IMR-90 (cell line): ENCODE results near the gene ZDHHC14. TPM values are rescaled to one million over a fixed set of nuclear protein-coding genes. Genes with fewer than 3 reads are reported as not detected.
A peak's percentile ranks its signal among the peaks of the same experiment; 100 is the strongest.

Source experiments
- ATAC-seq: fragments of 200-7000 bp; cut with Tn5 transposase; 2 replicates; pipeline ENCODE4 v1.9.1; 2020; ENCODE audit warnings: low read depth, mild to moderate bottlenecking, moderate library complexity
- BruUV-seq: library from RNA; stranded (reverse); fragments of 400-500 nt; replicated peaks from 2 replicates; lab custom pipeline; 2021; lab: Mats Ljungman, UMichigan
- CTCF ChIA-PET: fragments of 300-600 bp; formaldehyde crosslinking; extraction: SDS; loops from one replicate; lab custom pipeline; 2021; ENCODE audit warnings: antibody characterized with exemption; lab: Yijun Ruan, JAX
- POLR2A ChIA-PET: fragments of 300-600 bp; sonication (Branson Sonifier 250); formaldehyde crosslinking; loops from one replicate; lab custom pipeline; 2022; ENCODE audit warnings: antibody characterized with exemption; ENCODE audit not compliant: unreplicated experiment; lab: Charles Lee
- DNase-seq: peaks from one replicate; pipeline ENCODE4 v3.0.0; 2013
- H2AFZ ChIP-seq: replicated peaks from 2 replicates; pipeline ENCODE3; 2013; ENCODE audit warnings: low read length, mild to moderate bottlenecking; ENCODE audit not compliant: poor library complexity
- H2AK5ac ChIP-seq: 2 replicates; pipeline ENCODE4 v1.6.1; 2013; ENCODE audit warnings: low read depth, low read length, inconsistent platforms
- H2AK9ac ChIP-seq: replicated peaks from 2 replicates; pipeline ENCODE3; 2013; ENCODE audit warnings: mild to moderate bottlenecking, low read depth, low read length, moderate library complexity; ENCODE audit not compliant: poor library complexity
- H2BK120ac ChIP-seq: 2 replicates; pipeline ENCODE4 v1.6.1; 2013; ENCODE audit warnings: low read depth, low read length, inconsistent platforms
- H2BK15ac ChIP-seq: 3 replicates; pipeline ENCODE4 v1.6.1; 2013; ENCODE audit warnings: low read depth, low read length, inconsistent platforms
- H2BK20ac ChIP-seq: 2 replicates; pipeline ENCODE4 v1.6.1; 2013; ENCODE audit warnings: low read depth, mild to moderate bottlenecking, inconsistent platforms, low read length, moderate library complexity
- H2BK5ac ChIP-seq: 2 replicates; pipeline ENCODE4 v1.6.1; 2013; ENCODE audit warnings: mild to moderate bottlenecking, low read depth, low read length, inconsistent platforms; ENCODE audit not compliant: poor library complexity, severe bottlenecking
- H3K14ac ChIP-seq: replicated peaks from 2 replicates; pipeline ENCODE4 v1.6.1; 2013; ENCODE audit warnings: low read depth, low read length, inconsistent platforms
- H3K18ac ChIP-seq: 2 replicates; pipeline ENCODE4 v1.6.1; 2013; ENCODE audit warnings: low read depth, low read length, control low read depth
- H3K23ac ChIP-seq: 2 replicates; pipeline ENCODE4 v1.6.1; 2013; ENCODE audit warnings: low read depth, low read length, inconsistent platforms
- H3K27ac ChIP-seq: 2 replicates; pipeline ENCODE4 v1.5.1; 2013; ENCODE audit warnings: mild to moderate bottlenecking, control low read depth, low read length; ENCODE audit not compliant: insufficient read depth
- H3K27me3 ChIP-seq: 2 replicates; pipeline ENCODE4 v1.6.1; 2013; ENCODE audit warnings: low read length; ENCODE audit not compliant: control insufficient read depth, insufficient read depth
- H3K36me3 ChIP-seq: 2 replicates; pipeline ENCODE4 v1.6.1; 2013; ENCODE audit warnings: low read length, mixed read lengths; ENCODE audit not compliant: control insufficient read depth, insufficient read depth
- H3K4ac ChIP-seq: 2 replicates; pipeline ENCODE4 v1.6.1; 2013; ENCODE audit warnings: low read depth, low read length, inconsistent platforms
- H3K4me1 ChIP-seq: 2 replicates; pipeline ENCODE4 v1.6.1; 2013; ENCODE audit warnings: low read length, mixed read lengths; ENCODE audit not compliant: control insufficient read depth, insufficient read depth
- H3K4me2 ChIP-seq: 2 replicates; pipeline ENCODE4 v1.6.1; 2013; ENCODE audit warnings: low read depth, mild to moderate bottlenecking, control low read depth, low read length, moderate library complexity
- H3K4me3 ChIP-seq: 2 replicates; pipeline ENCODE4 v1.5.1; 2013; ENCODE audit warnings: low read depth, mild to moderate bottlenecking, control low read depth, low read length, moderate library complexity; ENCODE audit not compliant: insufficient read depth
- H3K56ac ChIP-seq: 2 replicates; pipeline ENCODE4 v1.6.1; 2013; ENCODE audit warnings: low read length, inconsistent platforms; ENCODE audit not compliant: insufficient read depth; ENCODE audit errors: extremely low read depth
- H3K79me1 ChIP-seq, 2 experiments: 2 replicates each; pipeline ENCODE4 v1.6.1; 2013; ENCODE audit warnings: low read length in 2 of 2, inconsistent platforms in 1 of 2, low read depth in 1 of 2
- H3K9ac ChIP-seq: 2 replicates; pipeline ENCODE4 v1.6.1; 2013; ENCODE audit warnings: low read depth, low read length, control low read depth
- H3K9me1 ChIP-seq: 2 replicates; pipeline ENCODE4 v1.6.1; 2013; ENCODE audit warnings: low read length, inconsistent platforms; ENCODE audit not compliant: insufficient read depth
- H3K9me3 ChIP-seq: 2 replicates; pipeline ENCODE4 v1.6.1; 2013; ENCODE audit warnings: low read length; ENCODE audit not compliant: control insufficient read depth, insufficient read depth
- H4K20me1 ChIP-seq: 2 replicates; pipeline ENCODE4 v1.6.1; 2013; ENCODE audit warnings: low read length, inconsistent platforms; ENCODE audit not compliant: insufficient read depth
- H4K5ac ChIP-seq: 2 replicates; pipeline ENCODE4 v1.6.1; 2013; ENCODE audit warnings: mild to moderate bottlenecking, low read depth, low read length, control low read depth
- H4K8ac ChIP-seq, 2 experiments: 2 replicates each; pipeline ENCODE4 v1.6.1; 2013; ENCODE audit warnings: low read depth in 2 of 2, low read length in 2 of 2, control low read depth in 1 of 2, inconsistent platforms in 1 of 2
- H4K91ac ChIP-seq: 2 replicates; pipeline ENCODE4 v1.6.1; 2013; ENCODE audit warnings: low read depth, low read length, inconsistent platforms; ENCODE audit not compliant: insufficient read depth
- BHLHE40 ChIP-seq: fragments of 150-350 bp; IDR thresholded peaks from 2 replicates; pipeline ENCODE4 v1.6.1; 2016; ENCODE audit warnings: mild to moderate bottlenecking, low read depth, low read length
- RFX5 ChIP-seq: IDR thresholded peaks from 2 replicates; pipeline ENCODE4 v1.8.0; 2012; ENCODE audit warnings: low read depth, mild to moderate bottlenecking, low read length, moderate library complexity
- WGBS, 2 experiments: methylation state at CpG; one replicate each; pipeline versions ENCODE4 v1.1.5 to v1.1.7; 2013; ENCODE audit warnings: missing lambda C conversion rate in 2 of 2; ENCODE audit not compliant: insufficient read length in 1 of 2; ENCODE audit errors: extremely low coverage in 2 of 2; 5-methylcytosine and 5-hydroxymethylcytosine counted together
- dilution Hi-C: fragments of 300-500 bp; cut with HindIII; formaldehyde crosslinking; loops from one replicate; pipeline ENCODE4 v1.14.3; 2018; ENCODE audit warnings: low sequenced_read_pairs; ENCODE audit not compliant: unreplicated experiment
- in situ Hi-C: fragments of 300-500 bp; cut with MboI; formaldehyde crosslinking; loops from 3 replicates; pipeline ENCODE4 v1.14.3; 2019; ENCODE audit warnings: low sequenced_read_pairs, inconsistent platforms, mixed read lengths
- intact Hi-C: fragments of 100-400 bp; cut with micrococcal nuclease; formaldehyde crosslinking; loops from 2 replicates; pipeline ENCODE4 v1.10.0; 2022
- polyA plus RNA-seq, 3 experiments: library from polyadenylated mRNA; depleted of rRNA; stranded (reverse); fragments of >200 nt; gene quantifications; 2 replicates each; pipeline ENCODE4 v1.2.3, GENCODE V29; 2012; ENCODE audit warnings: low replicate concordance in 1 of 3
- total RNA-seq: library from RNA; depleted of rRNA; stranded (reverse); fragments of >200 nt; gene quantifications from 2 replicates; pipeline ENCODE4 v1.2.3, GENCODE V29; 2012
- TF ChIP-seq, protein P1 (sequence below): conservative IDR thresholded peaks from 2 replicates; pipeline ENCODE4 v1.5.1; 2012; ENCODE audit warnings: mild to moderate bottlenecking, low read depth, low read length, improper control_type of control experiment
- TF ChIP-seq, protein P2 (sequence below): fragments of 150-350 bp; IDR thresholded peaks from 2 replicates; pipeline ENCODE4 v1.6.1; 2016; ENCODE audit warnings: low read depth, mild to moderate bottlenecking, low read length, moderate library complexity, borderline replicate concordance

Gene ZDHHC14
- total and polyA plus RNA-seq, 2 of the 4 experiments (the other 2 are of a cell fraction): 0.90 to 2.0 TPM

DNA sequence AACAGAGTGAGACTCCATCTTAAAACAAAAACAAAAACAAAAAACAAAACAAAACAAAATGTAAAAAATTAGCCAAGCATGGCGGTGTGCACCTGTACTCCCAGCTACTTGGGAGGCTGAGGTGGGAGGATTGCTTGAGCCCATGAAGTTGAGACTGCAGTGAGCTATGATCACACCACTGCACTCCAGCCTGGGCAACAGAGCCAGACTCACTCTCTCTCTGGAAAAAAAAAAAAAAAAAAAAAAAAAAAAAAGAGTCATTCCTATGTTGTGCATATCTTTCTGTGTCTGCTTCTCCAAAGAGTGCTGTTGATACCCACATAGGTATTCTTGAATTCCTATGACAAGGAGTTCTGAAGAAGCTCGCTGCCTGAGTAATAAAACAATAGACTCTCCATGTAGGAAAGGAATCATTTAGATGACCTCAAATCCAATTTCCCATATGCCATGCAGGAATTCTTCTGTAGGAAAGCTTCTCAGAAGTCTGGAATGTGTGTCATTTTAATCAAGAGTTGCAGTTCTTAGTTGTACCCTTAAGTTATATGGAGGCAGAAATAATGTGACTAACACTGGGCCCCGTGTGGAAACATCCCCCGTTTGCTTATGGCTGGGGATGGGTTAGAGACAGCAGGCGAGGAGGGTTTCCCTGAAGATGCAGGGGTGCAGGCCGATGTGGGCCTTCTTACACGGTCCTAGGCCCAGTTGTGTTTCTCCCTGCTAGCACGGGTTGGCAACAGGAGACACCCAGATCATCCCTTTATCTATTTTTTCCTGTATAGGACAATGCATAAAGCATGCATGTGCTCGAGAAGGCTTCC is 79.4 kb downstream of the ZDHHC14 start (continued):
- no peak for TF ChIP-seq RFX5

DNA sequence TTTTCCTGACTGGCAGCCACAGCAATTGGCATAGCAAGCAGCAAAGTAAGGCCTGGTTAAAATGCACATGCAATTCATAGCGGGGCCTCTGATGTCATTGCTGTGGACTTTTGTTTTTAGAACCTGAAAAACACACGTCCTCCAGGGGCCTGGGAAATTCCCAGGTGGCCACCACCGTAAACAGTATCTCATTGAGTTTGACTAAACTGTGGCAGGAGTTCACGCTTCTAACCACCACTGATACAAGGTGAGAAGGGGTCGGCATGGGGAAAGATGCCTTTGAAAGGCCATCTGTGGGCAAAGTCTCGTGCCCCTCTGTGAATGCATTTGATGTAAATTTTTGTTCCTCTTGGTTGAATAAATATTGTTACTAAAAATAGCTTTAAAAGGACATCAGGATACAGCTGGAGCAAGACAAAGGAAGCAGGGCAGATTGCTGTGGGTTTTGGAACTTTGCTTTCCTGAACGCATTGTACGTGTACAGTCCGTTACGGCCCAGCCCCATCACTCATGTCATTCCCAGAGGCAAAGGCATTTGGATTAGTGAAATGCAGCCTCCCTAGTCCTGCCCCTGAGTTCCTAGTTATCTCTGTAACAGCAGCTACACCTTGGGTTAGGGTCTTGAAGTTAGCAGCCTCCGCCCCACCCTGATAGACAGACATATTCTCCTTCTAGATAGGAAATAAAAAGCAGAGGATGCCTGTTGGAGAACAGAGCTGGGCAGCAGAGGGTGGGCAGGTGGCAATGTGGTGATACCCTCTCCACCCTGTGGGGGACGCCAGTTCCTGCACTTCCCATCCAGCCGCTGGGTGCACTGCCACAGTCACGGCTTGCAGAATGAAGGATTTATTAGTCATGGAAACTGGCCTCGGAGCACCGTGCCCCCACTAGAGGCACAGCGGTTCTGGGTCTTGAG is 80.3 kb downstream of the ZDHHC14 start:
- no peaks in the 10 kb centered on the region; the same call in 1 of the 2 replicates for H4K20me1 ChIP-seq
- BruUV-seq: no TSS peak
- H3K9me3 ChIP-seq: no peaks in the 10 kb centered on the region
- peak overlapping the region in 1 of 2 experiments; percentile 3; a peak in 1 of 4 replicates for H4K8ac ChIP-seq
- peak overlapping the region; percentile 17; the same call in 1 of the 2 replicates for H2AK5ac ChIP-seq
- H3K23ac ChIP-seq: no peak overlapping the region
- H3K4ac ChIP-seq: peak overlapping the region; percentile 15; the same call in 1 of the 2 replicates
- dilution Hi-C loops: no loop called here
- no peaks in the 10 kb centered on the region for H3K27me3 ChIP-seq
- H2BK15ac ChIP-seq: no peak overlapping the region
- no peak overlapping the region for H4K91ac ChIP-seq
- H3K56ac ChIP-seq: no peak overlapping the region
- H3K36me3 ChIP-seq: no peaks in the 10 kb centered on the region
- H3K79me1 ChIP-seq: no peaks in the 10 kb centered on the region; a peak in 1 of 4 replicates
- in situ Hi-C loops: no loop called here
- no peak overlapping the region for H3K4me3 ChIP-seq
- H2AFZ ChIP-seq: peak overlapping the region; percentile 40
- H3K4me1 ChIP-seq: peaks cover 8% of the 10 kb centered on the region
- H3K18ac ChIP-seq: 0 out of 2 replicates have a peak overlapping the region, but pooled peaks have one; percentile 19
- H2BK20ac ChIP-seq: peak overlapping the region; percentile 46; the same call in 1 of the 2 replicates
- no peak overlapping the region for H2BK5ac ChIP-seq
- intact Hi-C loops: no loop called here
- TF ChIP-seq, protein P1, sequence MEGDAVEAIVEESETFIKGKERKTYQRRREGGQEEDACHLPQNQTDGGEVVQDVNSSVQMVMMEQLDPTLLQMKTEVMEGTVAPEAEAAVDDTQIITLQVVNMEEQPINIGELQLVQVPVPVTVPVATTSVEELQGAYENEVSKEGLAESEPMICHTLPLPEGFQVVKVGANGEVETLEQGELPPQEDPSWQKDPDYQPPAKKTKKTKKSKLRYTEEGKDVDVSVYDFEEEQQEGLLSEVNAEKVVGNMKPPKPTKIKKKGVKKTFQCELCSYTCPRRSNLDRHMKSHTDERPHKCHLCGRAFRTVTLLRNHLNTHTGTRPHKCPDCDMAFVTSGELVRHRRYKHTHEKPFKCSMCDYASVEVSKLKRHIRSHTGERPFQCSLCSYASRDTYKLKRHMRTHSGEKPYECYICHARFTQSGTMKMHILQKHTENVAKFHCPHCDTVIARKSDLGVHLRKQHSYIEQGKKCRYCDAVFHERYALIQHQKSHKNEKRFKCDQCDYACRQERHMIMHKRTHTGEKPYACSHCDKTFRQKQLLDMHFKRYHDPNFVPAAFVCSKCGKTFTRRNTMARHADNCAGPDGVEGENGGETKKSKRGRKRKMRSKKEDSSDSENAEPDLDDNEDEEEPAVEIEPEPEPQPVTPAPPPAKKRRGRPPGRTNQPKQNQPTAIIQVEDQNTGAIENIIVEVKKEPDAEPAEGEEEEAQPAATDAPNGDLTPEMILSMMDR: 0 out of 2 replicates have a peak, but pooled peaks have one; percentile 2
- 0 out of 2 replicates have a peak, but pooled peaks have one; percentile 6 for TF ChIP-seq BHLHE40
- TF ChIP-seq, protein P2, sequence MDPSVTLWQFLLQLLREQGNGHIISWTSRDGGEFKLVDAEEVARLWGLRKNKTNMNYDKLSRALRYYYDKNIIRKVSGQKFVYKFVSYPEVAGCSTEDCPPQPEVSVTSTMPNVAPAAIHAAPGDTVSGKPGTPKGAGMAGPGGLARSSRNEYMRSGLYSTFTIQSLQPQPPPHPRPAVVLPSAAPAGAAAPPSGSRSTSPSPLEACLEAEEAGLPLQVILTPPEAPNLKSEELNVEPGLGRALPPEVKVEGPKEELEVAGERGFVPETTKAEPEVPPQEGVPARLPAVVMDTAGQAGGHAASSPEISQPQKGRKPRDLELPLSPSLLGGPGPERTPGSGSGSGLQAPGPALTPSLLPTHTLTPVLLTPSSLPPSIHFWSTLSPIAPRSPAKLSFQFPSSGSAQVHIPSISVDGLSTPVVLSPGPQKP: no peak
- ATAC-seq (peak; percentile 65), DNase-seq (peak; percentile 85)
- H3K27ac ChIP-seq: no peak overlapping the region
- H3K14ac ChIP-seq: no peak overlapping the region; the same call in 1 of the 2 replicates
- ChIA-PET POLR2A (no interaction called here), CTCF (interaction anchor here (0.6 kb wide), 1 partner anchor 104 kb away, joined by 3 read pairs; no protein-coding TSS in a partner anchor)
- H3K9ac ChIP-seq: no peak overlapping the region
- H4K5ac ChIP-seq: no peak overlapping the region; the same call in 1 of the 2 replicates
- peak overlapping the region; percentile 19; the same call in 1 of the 2 replicates for H3K4me2 ChIP-seq
- WGBS, 2 experiments: 71% methylated on average over 5 of the region's 17 CpGs; no CpG with 5 or more reads in 1 of the 2 experiments
- H2BK120ac ChIP-seq: no peak overlapping the region; the same call in 1 of the 2 replicates
- H2AK9ac ChIP-seq: peak overlapping the region; percentile 6
- peaks cover 8% of the 10 kb centered on the region for H3K9me1 ChIP-seq
